Activated naive CD8-positive, alpha-beta T cell treated with anti-CD3 and anti-CD28 coated beads, Interleukin-2, amount 50 U/mL, for 24 hours (primary cell): ENCODE data around the gene OR5K2.

ENCODE experiments used
- ATAC-seq: fragments of 150-1000 bp; cut with Tn5 transposase; one replicate; pipeline ENCODE4 v1.10.0; 2021
- DNase-seq: peaks from one replicate; pipeline ENCODE4 v3.0.0; 2021
- H3K27ac Mint-ChIP-seq: one replicate; pipeline ENCODE4 v1.8.0; 2021; ENCODE audit warnings: mild to moderate bottlenecking, mixed read lengths
- H3K27me3 Mint-ChIP-seq: one replicate; pipeline ENCODE4 v1.8.0; 2021; ENCODE audit warnings: mixed read lengths
- H3K36me3 Mint-ChIP-seq: one replicate; pipeline ENCODE4 v1.8.0; 2021; ENCODE audit warnings: low read depth, mixed read lengths
- H3K4me1 Mint-ChIP-seq: one replicate; pipeline ENCODE4 v1.8.0; 2021; ENCODE audit warnings: mixed read lengths
- H3K4me3 Mint-ChIP-seq: one replicate; pipeline ENCODE4 v1.8.0; 2021; ENCODE audit warnings: mild to moderate bottlenecking, moderate library complexity, mixed read lengths
- H3K9me3 Mint-ChIP-seq: one replicate; pipeline ENCODE4 v1.8.0; 2021; ENCODE audit warnings: mixed read lengths

The OR5K2 gene

DNA sequence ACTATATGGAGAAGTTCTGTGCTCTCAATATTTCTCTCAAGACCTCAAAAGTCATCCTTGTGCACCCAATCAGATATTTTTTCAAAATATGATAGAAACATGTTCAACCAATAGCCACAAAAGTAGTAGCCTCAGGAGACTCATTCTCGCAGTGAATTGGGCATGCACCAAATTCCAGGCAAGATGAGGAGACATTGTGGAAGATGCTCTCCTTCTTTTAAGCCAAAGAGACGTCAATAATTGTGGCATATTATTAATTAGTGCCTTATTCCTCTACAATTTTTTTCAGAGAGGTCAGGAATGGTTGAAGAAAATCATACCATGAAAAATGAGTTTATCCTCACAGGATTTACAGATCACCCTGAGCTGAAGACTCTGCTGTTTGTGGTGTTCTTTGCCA lies at the start of gene OR5K2:
OR5K2 (plus strand) TSS at position 301 of the 400 bp plus-strand sequence; CDS start at position 301, 0 bp downstream.
- Mint-ChIP-seq H3K4me1 (no peaks in the 10 kb centered on the region), H3K27ac (no peak within 1 kb of the TSS), H3K36me3 (peaks cover 1% of the 10 kb centered on the region), H3K9me3 (no peaks in the 10 kb centered on the region), H3K27me3 (no peaks in the 10 kb centered on the region), H3K4me3 (no peak within 1 kb of the TSS)
- ATAC-seq (no peak), DNase-seq (no peak)

DNA sequence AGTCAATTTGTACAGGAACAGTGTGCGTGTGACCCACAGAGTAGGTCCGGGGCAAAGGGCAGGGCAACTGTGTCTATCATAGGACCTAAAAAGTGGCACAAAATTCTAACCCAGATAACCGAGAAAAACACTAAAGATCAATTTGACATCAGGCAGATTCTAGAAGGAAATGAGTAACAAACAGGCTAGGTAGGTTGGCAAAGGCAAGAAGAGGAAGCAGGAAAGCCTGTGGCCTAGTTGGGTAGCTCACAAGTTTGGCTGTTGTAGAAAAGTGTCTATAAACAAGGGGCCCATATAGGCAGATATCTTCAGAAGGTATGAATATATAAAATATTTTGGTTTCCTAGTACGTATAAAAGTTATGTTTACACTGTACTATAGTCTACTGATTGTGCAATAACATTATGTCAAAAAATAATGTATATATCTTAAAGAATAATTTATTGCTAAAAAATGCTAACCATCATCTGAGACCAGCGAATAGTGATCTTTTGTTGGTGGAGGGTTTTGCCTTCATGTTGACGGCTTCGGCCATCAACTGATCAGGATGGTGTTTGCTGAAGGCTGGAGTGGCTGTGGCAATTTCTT lies 47.8 kb upstream of the OR5K2 start:
- Mint-ChIP-seq H3K4me1 (peaks cover 2% of the 10 kb centered on the region), H3K36me3 (no peaks in the 10 kb centered on the region), H3K27me3 (peaks cover 3% of the 10 kb centered on the region), H3K4me3 (no peak overlapping the region), H3K9me3 (peaks cover 3% of the 10 kb centered on the region), H3K27ac (no peak overlapping the region)
- no peak for ATAC-seq
- DNase-seq: no peak

DNA sequence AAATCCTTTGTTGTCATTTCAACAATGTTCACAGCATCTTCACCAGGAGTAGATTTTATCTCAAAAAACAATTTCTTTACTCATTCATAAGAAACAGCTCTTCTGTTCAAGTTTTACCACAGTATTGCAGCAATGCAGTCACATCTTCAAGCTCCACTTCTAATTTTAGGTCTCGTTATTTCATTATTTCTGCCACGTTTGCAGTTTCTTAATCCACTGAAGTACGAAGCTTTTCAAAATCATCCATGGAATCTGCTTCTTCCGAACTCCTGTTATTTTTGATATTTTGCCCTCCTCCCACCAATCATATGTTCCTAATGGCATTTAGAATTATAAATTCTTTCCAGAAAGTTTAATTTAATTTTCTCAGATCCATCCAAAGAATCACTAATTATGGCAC lies 47.1 kb upstream of the OR5K2 start:
- peaks cover 4% of the 10 kb centered on the region for H3K4me1 Mint-ChIP-seq
- no peaks in the 10 kb centered on the region for H3K36me3 Mint-ChIP-seq
- DNase-seq: no peak
- no peak overlapping the region for H3K4me3 Mint-ChIP-seq
- no peak for ATAC-seq
- H3K9me3 Mint-ChIP-seq: peaks cover 3% of the 10 kb centered on the region
- H3K27me3 Mint-ChIP-seq: peaks cover 3% of the 10 kb centered on the region
- H3K27ac Mint-ChIP-seq: no peak overlapping the region

DNA sequence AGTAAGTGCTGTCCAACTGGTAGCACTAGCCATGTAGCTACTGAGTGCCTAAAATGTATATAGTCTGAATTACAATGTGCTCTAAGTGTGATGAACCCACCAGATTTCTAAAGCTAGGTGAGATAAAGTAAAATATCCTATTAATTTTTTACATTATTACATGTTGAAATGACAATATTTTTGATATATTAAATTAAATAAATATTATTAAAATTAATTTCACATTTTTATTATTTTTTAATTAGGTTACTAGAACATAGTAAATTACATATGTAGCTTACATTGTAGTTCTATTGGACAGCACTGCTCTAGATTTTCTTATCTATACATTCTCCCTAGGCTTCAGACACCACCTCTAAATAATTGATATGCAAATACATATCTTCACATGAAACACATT lies 43.7 kb upstream of the OR5K2 start:
- H3K9me3 Mint-ChIP-seq: peaks cover 5% of the 10 kb centered on the region
- no peak overlapping the region for H3K27ac Mint-ChIP-seq
- no peak for ATAC-seq

DNA sequence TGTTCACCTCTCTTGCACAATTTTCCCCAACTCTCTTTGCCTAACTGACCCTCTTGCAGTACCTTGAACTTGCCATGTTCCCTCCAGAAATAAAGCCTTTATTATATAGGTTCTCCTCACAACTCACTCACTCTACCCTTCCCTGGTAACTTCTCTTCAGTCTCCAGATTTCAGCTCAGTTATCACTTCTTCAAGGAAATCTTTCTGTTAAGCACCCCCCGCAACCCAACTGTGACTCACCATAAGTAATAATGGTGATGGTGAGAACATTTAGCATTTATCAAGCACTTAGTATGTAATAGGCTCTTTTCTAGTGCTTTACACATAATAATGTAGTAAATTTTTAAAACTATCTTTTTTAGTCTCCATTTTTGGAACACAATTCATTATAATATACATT lies 42.6 kb upstream of the OR5K2 start:
- H3K27me3 Mint-ChIP-seq: peaks cover 2% of the 10 kb centered on the region
- ATAC-seq: no peak
- H3K36me3 Mint-ChIP-seq: no peaks in the 10 kb centered on the region
- DNase-seq: no peak
- H3K27ac Mint-ChIP-seq: no peak overlapping the region
- H3K9me3 Mint-ChIP-seq: peaks cover 6% of the 10 kb centered on the region
- peaks cover 2% of the 10 kb centered on the region for H3K4me1 Mint-ChIP-seq
- no peak overlapping the region for H3K4me3 Mint-ChIP-seq

More for the DNA sequence above, 43.7 kb upstream of the OR5K2 start:
- no peak for DNase-seq
- Mint-ChIP-seq H3K36me3 (no peaks in the 10 kb centered on the region), H3K27me3 (no peaks in the 10 kb centered on the region), H3K4me1 (peaks cover 4% of the 10 kb centered on the region), H3K4me3 (no peak overlapping the region)

DNA sequence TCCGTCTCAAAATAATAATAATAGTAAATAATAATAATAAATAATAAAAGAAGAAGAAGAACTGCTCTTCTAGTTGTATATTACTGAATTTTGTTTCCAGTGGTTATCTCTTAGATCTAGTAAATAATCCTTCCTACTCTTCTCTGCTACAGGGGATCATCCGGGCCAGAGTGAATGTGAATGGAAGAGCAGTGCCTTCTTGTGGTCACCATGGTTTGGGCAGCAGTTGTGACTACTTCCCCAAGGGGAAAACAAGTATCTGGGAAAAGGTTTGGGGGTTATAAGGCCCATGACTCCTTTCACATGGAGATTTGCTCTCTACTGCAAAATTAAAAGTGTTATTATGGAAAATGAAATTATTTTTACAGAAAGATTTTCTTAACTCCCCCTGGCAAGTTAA lies 39.9 kb upstream of the OR5K2 start:
- Mint-ChIP-seq H3K27me3 (peaks cover 4% of the 10 kb centered on the region), H3K4me1 (peaks cover 2% of the 10 kb centered on the region), H3K36me3 (no peaks in the 10 kb centered on the region), H3K4me3 (no peak overlapping the region), H3K9me3 (peaks cover 6% of the 10 kb centered on the region), H3K27ac (no peak overlapping the region)
- ATAC-seq: no peak
- no peak for DNase-seq

DNA sequence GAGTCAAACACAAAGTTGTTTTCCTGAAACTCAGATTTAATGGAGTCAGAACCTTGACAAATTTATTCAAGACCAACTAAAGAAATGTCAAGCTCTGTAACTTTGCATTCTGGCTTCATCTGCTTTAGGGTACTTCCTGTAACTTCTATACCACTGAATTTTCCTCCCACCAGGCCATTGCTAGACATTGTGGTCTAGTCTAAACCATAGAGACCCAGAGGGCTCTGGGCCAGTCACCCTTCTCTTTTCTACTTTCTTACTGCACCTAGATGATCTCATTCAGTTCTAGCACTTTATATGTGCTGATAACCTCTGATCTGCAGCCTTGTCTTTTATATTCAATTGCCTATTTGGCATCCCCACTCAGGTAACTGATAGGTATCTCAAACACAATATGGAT lies 37.3 kb upstream of the OR5K2 start:
- Mint-ChIP-seq H3K27ac (no peak overlapping the region), H3K4me3 (no peak overlapping the region), H3K4me1 (no peaks in the 10 kb centered on the region), H3K27me3 (peaks cover 4% of the 10 kb centered on the region), H3K36me3 (no peaks in the 10 kb centered on the region), H3K9me3 (peaks cover 6% of the 10 kb centered on the region)
- ATAC-seq (peak; percentile 49), DNase-seq (no peak)

DNA sequence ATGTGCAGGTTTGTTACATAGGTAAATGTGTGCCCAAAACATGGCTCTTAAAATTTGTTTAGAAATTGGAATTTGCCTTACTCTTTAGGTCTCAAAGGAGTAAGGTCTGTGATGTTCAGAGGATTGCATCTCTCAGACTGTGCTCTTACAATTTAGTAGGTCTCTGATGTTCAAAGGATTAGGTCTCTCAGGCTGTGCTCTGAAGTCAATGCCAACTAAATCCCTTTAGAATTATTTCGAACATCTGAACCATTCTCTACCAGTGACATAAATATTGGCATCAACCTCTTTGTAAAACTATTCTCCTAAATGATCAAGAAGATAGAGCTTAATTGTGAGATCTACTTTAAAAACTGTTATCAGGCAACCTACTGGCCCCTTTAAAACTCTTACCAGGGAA lies 34.6 kb upstream of the OR5K2 start, which contains the start of gene OR5K1:
OR5K1 (plus strand) TSS at position 301 of the 400 bp plus-strand sequence. CDS start 6,376 bp downstream, outside the sequence.
- Mint-ChIP-seq H3K36me3 (no peaks in the 10 kb centered on the region), H3K4me3 (no peak within 1 kb of the TSS), H3K27me3 (peaks cover 4% of the 10 kb centered on the region), H3K27ac (no peak within 1 kb of the TSS), H3K9me3 (peaks cover 6% of the 10 kb centered on the region), H3K4me1 (no peaks in the 10 kb centered on the region)
- DNase-seq (no peak), ATAC-seq (no peak)

DNA sequence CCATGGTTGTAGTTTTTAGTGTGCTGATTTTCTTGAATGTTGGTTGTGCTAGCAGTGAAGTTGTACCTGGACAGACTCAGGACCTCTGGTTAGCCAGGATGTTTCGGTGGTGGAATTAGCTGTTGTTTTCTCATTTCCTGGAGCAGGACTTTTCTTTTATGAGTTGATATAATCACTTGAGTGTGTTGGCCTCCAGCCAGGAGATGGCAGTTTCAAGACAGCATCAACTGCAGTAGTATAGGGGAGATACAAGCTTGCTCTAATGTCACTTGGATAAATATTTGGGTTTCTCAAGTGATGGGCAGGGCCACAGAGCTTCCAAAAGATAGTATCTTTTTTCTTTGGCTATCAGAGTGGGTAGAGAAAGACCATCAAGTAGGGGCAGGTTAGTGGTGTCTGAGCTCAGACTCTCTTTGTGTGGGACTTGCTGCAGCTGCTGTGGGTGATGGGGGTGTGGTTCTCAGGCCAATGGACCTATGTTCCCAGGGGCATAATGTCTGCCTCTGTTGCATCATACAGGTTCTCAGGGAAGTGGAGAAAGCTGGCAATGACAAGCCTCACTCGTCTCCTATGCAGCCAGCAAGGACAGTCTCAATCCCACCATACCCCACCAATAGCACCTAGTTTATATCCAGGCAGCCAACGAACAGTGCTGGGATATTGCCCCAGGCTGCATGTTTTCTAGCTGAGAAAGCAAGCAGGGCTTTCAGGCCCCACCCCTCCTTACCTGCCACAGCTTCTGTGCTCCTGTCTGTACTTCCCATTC lies 14.6 kb upstream of the OR5K2 start:
- ATAC-seq: no peak
- Mint-ChIP-seq H3K4me1 (no peaks in the 10 kb centered on the region), H3K27me3 (peaks cover 2% of the 10 kb centered on the region), H3K27ac (no peak overlapping the region), H3K36me3 (peaks cover 10% of the 10 kb centered on the region), H3K4me3 (no peak overlapping the region), H3K9me3 (peaks cover 52% of the 10 kb centered on the region)
- no peak for DNase-seq

DNA sequence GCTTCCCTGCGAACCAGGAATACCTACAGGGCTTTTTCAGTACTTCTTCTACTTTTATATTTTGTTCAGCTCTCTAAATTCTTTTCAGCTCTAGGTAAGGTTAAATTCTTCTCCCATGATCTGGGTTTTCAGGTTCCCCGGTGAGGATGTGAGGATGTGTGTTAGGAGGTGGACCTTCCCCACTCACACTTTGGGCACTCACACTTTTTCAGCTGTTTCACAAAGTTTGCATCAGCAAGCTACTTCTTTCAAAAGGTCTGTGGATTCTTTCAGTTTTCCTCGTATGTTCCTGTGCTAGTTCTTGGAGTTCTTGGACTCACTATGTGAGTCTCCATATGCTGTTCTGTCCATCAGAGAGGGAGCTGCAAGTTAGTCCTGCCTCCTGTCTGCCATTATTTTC lies 13.9 kb upstream of the OR5K2 start:
- Mint-ChIP-seq H3K27me3 (peaks cover 2% of the 10 kb centered on the region), H3K4me1 (no peaks in the 10 kb centered on the region), H3K4me3 (no peak overlapping the region), H3K9me3 (peaks cover 57% of the 10 kb centered on the region), H3K27ac (no peak overlapping the region), H3K36me3 (peaks cover 10% of the 10 kb centered on the region)
- DNase-seq (no peak), ATAC-seq (no peak)

DNA sequence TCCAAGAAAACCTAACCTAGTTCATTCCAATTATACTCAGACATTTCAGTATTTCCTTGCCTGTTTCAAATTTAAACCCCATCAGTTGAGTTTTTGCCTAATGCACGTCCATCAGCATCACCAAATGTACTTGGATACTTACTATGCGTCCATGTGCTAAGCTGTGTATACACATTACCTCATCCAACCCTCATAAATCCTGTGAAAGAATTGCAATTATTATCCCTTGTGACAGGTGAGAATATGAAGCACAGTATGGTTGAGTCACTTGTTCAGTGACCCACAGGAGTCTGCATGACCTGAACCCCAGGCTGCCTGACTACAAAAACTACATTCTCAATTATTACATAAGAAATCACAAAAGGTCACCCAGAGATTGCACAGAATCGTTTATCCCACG lies 2.5 kb downstream of the OR5K2 start:
- no peak for ATAC-seq
- DNase-seq: no peak
- H3K27ac Mint-ChIP-seq: no peak overlapping the region
- no peaks in the 10 kb centered on the region for H3K9me3 Mint-ChIP-seq
- H3K4me1 Mint-ChIP-seq: peaks cover 13% of the 10 kb centered on the region
- no peaks in the 10 kb centered on the region for H3K27me3 Mint-ChIP-seq
- peaks cover 10% of the 10 kb centered on the region for H3K36me3 Mint-ChIP-seq
- H3K4me3 Mint-ChIP-seq: no peak overlapping the region

DNA sequence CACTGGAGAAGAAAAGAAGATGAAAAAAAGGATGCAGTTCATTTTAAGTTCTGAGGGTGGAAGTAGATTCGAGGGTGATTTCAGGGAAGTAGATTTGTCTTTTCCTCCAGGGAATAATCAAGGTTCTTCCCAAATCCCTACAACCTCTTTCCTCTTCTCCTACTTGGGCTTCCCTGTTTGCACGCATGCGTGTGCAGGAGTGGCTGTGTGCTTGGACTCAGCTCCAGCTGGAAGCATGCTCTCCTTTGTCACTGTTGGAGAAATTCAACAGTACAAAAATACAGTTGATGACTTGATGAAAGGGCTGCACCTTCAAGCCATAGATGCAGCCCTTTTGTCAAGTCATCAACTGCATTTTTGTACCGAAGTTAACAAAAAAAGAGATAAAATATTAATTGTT lies 3.8 kb downstream of the OR5K2 start:
- Mint-ChIP-seq H3K27me3 (no peaks in the 10 kb centered on the region), H3K27ac (no peak overlapping the region), H3K4me3 (no peak overlapping the region), H3K4me1 (peaks cover 13% of the 10 kb centered on the region), H3K9me3 (no peaks in the 10 kb centered on the region), H3K36me3 (peaks cover 13% of the 10 kb centered on the region)
- no peak for DNase-seq
- no peak for ATAC-seq

DNA sequence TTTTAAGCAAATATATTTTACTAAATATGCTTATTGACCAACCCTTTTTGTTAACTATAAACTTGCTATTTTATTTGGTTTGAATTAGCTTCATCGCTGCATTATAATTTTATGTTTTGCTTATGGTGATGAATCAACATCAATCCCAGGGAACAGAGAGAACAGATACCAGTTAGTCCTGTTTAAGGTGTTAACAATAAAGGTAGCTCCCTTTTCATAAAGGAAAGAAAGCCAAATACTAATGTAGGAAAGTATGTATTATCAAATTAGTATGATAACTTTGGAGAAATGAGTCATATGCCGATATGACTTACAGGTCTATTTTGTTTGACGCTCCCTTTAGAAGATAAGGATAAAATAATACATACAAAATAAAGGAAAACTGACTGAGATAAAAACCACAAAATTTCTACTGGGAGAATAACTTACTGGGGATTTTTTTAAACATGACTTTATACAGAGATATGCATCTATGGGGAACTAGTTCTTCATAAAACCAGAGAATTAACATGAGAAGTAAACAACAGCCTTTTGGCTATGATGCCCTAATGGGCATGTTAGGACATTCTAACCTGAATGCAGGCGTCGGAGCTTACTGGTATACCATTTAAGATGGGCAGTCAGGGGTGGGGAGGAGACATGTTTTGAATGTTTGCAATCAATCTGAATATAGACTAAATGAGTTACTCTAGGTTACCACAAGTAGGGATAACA lies 4.5 kb downstream of the OR5K2 start:
- DNase-seq: no peak
- Mint-ChIP-seq H3K27ac (no peak overlapping the region), H3K9me3 (no peaks in the 10 kb centered on the region), H3K36me3 (peaks cover 19% of the 10 kb centered on the region), H3K27me3 (no peaks in the 10 kb centered on the region), H3K4me1 (peaks cover 13% of the 10 kb centered on the region), H3K4me3 (no peak overlapping the region)
- no peak for ATAC-seq

DNA sequence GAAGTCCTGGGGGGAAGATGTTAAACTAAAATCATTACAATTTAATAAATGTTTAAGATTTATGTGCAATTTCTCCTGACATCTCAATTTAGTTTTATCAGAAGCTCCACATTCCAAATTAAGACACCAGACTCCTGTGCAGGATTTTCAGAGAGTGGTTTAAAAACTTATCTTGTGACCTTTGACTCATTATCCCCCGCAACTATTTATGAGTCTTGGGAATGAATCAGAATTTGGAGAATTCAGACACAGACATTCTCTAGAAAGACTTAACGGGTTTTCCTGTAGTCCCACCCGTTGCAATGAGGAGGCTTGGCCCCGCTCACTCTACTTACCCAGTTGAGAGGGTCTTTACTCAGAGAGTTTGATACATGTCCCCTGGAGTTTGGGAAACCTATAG lies 7.1 kb downstream of the OR5K2 start:
- Mint-ChIP-seq H3K9me3 (no peaks in the 10 kb centered on the region), H3K27ac (no peak overlapping the region), H3K27me3 (no peaks in the 10 kb centered on the region), H3K4me3 (no peak overlapping the region), H3K4me1 (peaks cover 17% of the 10 kb centered on the region), H3K36me3 (peaks cover 23% of the 10 kb centered on the region)
- no peak for DNase-seq
- no peak for ATAC-seq

DNA sequence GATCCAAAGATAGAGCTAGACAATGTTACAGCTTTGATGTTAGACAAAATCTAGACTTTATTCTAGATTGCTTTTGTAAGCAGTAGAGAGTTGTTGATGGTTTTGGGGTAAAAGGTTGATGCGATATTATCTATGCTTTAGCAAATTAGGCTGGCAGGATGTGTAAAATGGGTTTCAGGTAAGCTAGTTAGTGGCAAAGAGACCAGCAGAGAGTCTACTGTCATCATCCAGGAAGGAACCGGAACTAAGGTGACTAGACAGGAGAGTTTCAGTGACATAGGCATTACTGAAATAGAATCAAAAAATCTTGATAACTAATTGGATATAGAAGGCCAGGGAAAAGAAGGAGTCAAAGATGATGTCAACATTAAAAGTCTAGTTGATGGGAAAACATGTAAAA lies 11.1 kb downstream of the OR5K2 start:
- Mint-ChIP-seq H3K27me3 (no peaks in the 10 kb centered on the region), H3K27ac (no peak overlapping the region), H3K9me3 (no peaks in the 10 kb centered on the region), H3K36me3 (peaks cover 32% of the 10 kb centered on the region), H3K4me1 (peaks cover 18% of the 10 kb centered on the region), H3K4me3 (no peak overlapping the region)
- ATAC-seq: no peak
- no peak for DNase-seq
